KMS-11 (cell line): ENCODE measurements around the gene ARHGAP24.

Experiments
- H2AFZ ChIP-seq: fragments of 200-600 bp; sonication (generic); 2 replicates; pipeline ENCODE4 v1.6.1; 2016; ENCODE audit warnings: antibody characterized with exemption, mixed run types, low read depth
- H3K27ac ChIP-seq: fragments of 200-600 bp; sonication (generic); 2 replicates; pipeline ENCODE4 v1.6.1; 2016; ENCODE audit warnings: mild to moderate bottlenecking, mixed run types
- H3K27me3 ChIP-seq: fragments of 200-600 bp; sonication (generic); 2 replicates; pipeline ENCODE4 v1.6.1; 2017; ENCODE audit warnings: mild to moderate bottlenecking, low read depth, mixed run types, moderate library complexity; ENCODE audit not compliant: insufficient read depth
- H3K36me3 ChIP-seq: fragments of 200-600 bp; sonication (generic); 2 replicates; pipeline ENCODE4 v1.6.1; 2017; ENCODE audit warnings: mild to moderate bottlenecking, mixed run types; ENCODE audit not compliant: insufficient read depth
- H3K4me1 ChIP-seq: fragments of 200-600 bp; sonication (generic); 2 replicates; pipeline ENCODE4 v1.6.1; 2016; ENCODE audit warnings: mild to moderate bottlenecking, low read depth, mixed run types; ENCODE audit not compliant: poor library complexity, severe bottlenecking
- H3K4me2 ChIP-seq: fragments of 200-600 bp; sonication (generic); 2 replicates; pipeline ENCODE4 v1.7.0; 2016; ENCODE audit warnings: mild to moderate bottlenecking, mixed run types
- H3K4me3 ChIP-seq: fragments of 200-600 bp; sonication (generic); IDR thresholded peaks from 2 replicates; pipeline ENCODE4 v1.6.1; 2017; ENCODE audit warnings: low read depth, low read length, mixed read lengths; ENCODE audit not compliant: insufficient read depth
- H3K79me2 ChIP-seq: fragments of 200-600 bp; sonication (generic); 2 replicates; pipeline ENCODE4 v1.6.1; 2016; ENCODE audit warnings: low read depth, mixed run types; ENCODE audit not compliant: insufficient read depth
- H3K9ac ChIP-seq: fragments of 200-600 bp; sonication (generic); 2 replicates; pipeline ENCODE4 v1.6.1; 2016; ENCODE audit warnings: mild to moderate bottlenecking, mixed run types
- H4K20me1 ChIP-seq: fragments of 200-600 bp; sonication (generic); 2 replicates; pipeline ENCODE4 v1.6.1; 2016; ENCODE audit warnings: mild to moderate bottlenecking, mixed run types; ENCODE audit not compliant: insufficient read depth
- CTCF ChIP-seq: fragments of 200-600 bp; sonication (generic); conservative IDR thresholded peaks from 2 replicates; pipeline ENCODE4 v1.6.1; 2017; ENCODE audit warnings: low read depth, mild to moderate bottlenecking, antibody characterized with exemption, low read length, moderate library complexity, mixed read lengths

ARHGAP24 gene

GRCh38 chr4:85783483-85783882 is 308.5 kb downstream of the ARHGAP24 start:
- no peak for TF ChIP-seq CTCF
- Histone ChIP-seq H3K4me1 (no peaks in the 10 kb centered on the region), H2AFZ (no peak overlapping the region), H3K4me3 (no peak overlapping the region), H3K36me3 (no peaks in the 10 kb centered on the region), H3K4me2 (no peak overlapping the region), H3K27ac (no peak overlapping the region), H3K79me2 (no peaks in the 10 kb centered on the region), H3K27me3 (no peaks in the 10 kb centered on the region), H3K9ac (no peak overlapping the region), H4K20me1 (no peaks in the 10 kb centered on the region)

DNA sequence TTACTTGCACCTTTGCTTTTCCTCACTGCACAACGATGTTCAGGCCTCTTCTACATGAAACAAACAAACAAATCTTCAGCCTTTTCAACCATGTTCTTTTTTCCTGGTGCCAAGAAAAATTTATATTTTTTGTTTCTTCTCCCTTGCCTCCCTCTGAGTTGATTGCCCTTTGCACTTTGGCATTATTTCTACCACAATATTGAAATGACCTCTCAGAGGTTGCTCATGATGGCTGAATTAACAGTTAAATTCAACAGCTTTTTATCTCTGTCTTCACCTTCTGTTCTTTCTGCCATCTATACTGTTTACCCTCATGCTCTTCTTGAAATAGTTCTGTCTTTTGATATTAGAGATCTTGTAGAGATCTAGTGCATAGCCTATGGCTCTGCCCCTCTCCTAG is 308.9 kb downstream of the ARHGAP24 start:
- Histone ChIP-seq H3K4me2 (no peak overlapping the region), H3K79me2 (no peaks in the 10 kb centered on the region), H3K4me3 (no peak overlapping the region), H3K9ac (no peak overlapping the region), H3K27me3 (no peaks in the 10 kb centered on the region), H2AFZ (no peak overlapping the region), H3K4me1 (no peaks in the 10 kb centered on the region), H3K27ac (no peak overlapping the region), H4K20me1 (no peaks in the 10 kb centered on the region), H3K36me3 (no peaks in the 10 kb centered on the region)
- TF ChIP-seq CTCF, result no peak

DNA sequence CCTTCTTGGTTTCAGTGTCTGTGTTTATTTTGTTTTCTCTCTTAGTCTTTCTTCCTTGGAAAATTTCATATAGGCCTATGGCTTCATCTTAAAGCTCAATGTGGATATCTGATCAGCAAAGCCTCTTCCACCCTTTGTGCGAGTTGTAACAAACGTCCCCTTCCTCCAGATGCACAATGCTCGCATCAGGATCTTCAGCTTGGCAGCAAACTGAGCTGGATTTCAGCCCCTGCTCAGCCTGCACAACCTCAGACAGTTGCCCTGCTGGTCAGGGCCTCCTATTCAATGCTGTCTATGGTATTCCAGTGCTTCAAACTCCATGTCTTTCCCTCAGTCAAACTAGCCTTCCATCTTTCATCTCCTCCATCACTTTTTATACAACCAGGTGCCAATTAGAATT is 309.4 kb downstream of the ARHGAP24 start:
- Histone ChIP-seq H3K4me1 (no peaks in the 10 kb centered on the region), H3K27ac (no peak overlapping the region), H3K79me2 (no peaks in the 10 kb centered on the region), H4K20me1 (no peaks in the 10 kb centered on the region), H2AFZ (no peak overlapping the region), H3K9ac (no peak overlapping the region), H3K36me3 (no peaks in the 10 kb centered on the region), H3K4me2 (no peak overlapping the region), H3K27me3 (no peaks in the 10 kb centered on the region), H3K4me3 (no peak overlapping the region)
- TF ChIP-seq CTCF, result no peak

GRCh38 chr4:85784947-85785346 is 310.0 kb downstream of the ARHGAP24 start:
- Histone ChIP-seq H3K36me3 (no peaks in the 10 kb centered on the region), H3K4me1 (no peaks in the 10 kb centered on the region), H3K27ac (no peak overlapping the region), H3K79me2 (no peaks in the 10 kb centered on the region), H3K4me2 (no peak overlapping the region), H2AFZ (no peak overlapping the region), H3K27me3 (no peaks in the 10 kb centered on the region), H3K4me3 (no peak overlapping the region), H4K20me1 (no peaks in the 10 kb centered on the region), H3K9ac (no peak overlapping the region)
- no peak for TF ChIP-seq CTCF

DNA sequence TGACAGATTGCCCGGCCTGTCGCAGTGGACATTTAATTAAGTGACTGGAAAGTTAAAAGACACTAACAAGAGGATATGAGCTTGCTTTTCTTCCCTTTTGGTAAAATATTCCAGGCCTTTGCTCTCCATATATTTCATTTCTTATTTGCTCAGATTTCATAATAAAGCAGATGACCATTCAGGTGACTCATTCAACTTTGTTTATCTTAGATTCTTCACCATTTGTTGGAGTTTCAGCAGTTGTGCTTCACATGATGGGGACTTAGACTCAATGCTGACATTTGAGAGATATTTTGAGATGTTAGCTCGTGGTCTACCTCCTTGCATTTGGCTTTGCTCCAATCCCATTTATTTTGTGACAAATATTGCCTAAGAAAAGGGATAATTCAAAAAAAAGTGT is 312.2 kb downstream of the ARHGAP24 start:
- no peaks in the 10 kb centered on the region for H3K36me3 ChIP-seq
- H3K79me2 ChIP-seq, result no peaks in the 10 kb centered on the region
- no peaks in the 10 kb centered on the region for H3K27me3 ChIP-seq
- no peak overlapping the region for H2AFZ ChIP-seq
- H3K9ac ChIP-seq, result no peak overlapping the region
- TF ChIP-seq CTCF, result no peak
- H4K20me1 ChIP-seq, result no peaks in the 10 kb centered on the region
- H3K4me3 ChIP-seq, result no peak overlapping the region
- H3K4me1 ChIP-seq, result no peaks in the 10 kb centered on the region
- no peak overlapping the region for H3K4me2 ChIP-seq
- no peak overlapping the region for H3K27ac ChIP-seq
